A673 (cell line): Measurements from ENCODE around the gene CD69. TPM values are rescaled to one million over a fixed set of nuclear protein-coding genes. Genes with fewer than 3 reads are reported as not detected.
A peak's percentile ranks its signal among the peaks of the same experiment; 100 is the strongest.
"Not testable (repeated sequence)": the region's sequence is repeated elsewhere in the genome, so short reads cannot be mapped to it uniquely, and the experiment has no call there.

ENCODE experiments used
- BruUV-seq: library from RNA; stranded (reverse); fragments of 400-500 nt; replicated peaks from 2 replicates; lab custom pipeline; 2021; lab: Mats Ljungman, UMichigan
- CTCF ChIA-PET: fragments of 300-600 bp; sonication (Branson Sonifier 250); formaldehyde crosslinking; loops from one replicate; lab custom pipeline; 2022; ENCODE audit warnings: antibody characterized with exemption; lab: Charles Lee
- POLR2A ChIA-PET: fragments of 300-600 bp; sonication (Branson Sonifier 250); formaldehyde crosslinking; loops from one replicate; lab custom pipeline; 2022; ENCODE audit warnings: antibody characterized with exemption; ENCODE audit not compliant: low non-redundant PET; lab: Charles Lee
- DNase-seq: peaks from one replicate; pipeline ENCODE4 v3.0.0-alpha.2; 2015; ENCODE audit warnings: low spot score
- H3K27ac ChIP-seq: fragments of 200-600 bp; sonication (generic); 2 replicates; pipeline ENCODE4 v1.5.1; 2016; ENCODE audit warnings: mixed run types, low read depth, mild to moderate bottlenecking, mixed read lengths, antibody characterized with exemption, low read length; ENCODE audit not compliant: poor library complexity, severe bottlenecking
- H3K27me3 ChIP-seq: fragments of 200-600 bp; sonication (generic); replicated peaks from 2 replicates; pipeline ENCODE4 v1.6.1; 2017; ENCODE audit warnings: mixed run types, low read depth, mild to moderate bottlenecking, mixed read lengths, antibody characterized with exemption, low read length; ENCODE audit not compliant: insufficient read depth, poor library complexity
- H3K36me3 ChIP-seq: fragments of 200-600 bp; sonication (generic); 2 replicates; pipeline ENCODE4 v1.6.1; 2016; ENCODE audit warnings: mixed run types, mild to moderate bottlenecking, mixed read lengths, antibody characterized with exemption, low read length; ENCODE audit not compliant: insufficient read depth, poor library complexity, severe bottlenecking
- H3K4me1 ChIP-seq: fragments of 200-600 bp; sonication (generic); 2 replicates; pipeline ENCODE4 v1.6.1; 2017; ENCODE audit warnings: mixed run types, mild to moderate bottlenecking, mixed read lengths, antibody characterized with exemption, low read length; ENCODE audit not compliant: insufficient read depth, poor library complexity, severe bottlenecking
- H3K4me3 ChIP-seq: fragments of 200-600 bp; sonication (generic); 2 replicates; pipeline ENCODE4 v1.5.1; 2016; ENCODE audit warnings: low read depth, mixed run types, mild to moderate bottlenecking, mixed read lengths, low read length; ENCODE audit not compliant: poor library complexity, severe bottlenecking
- H3K9me3 ChIP-seq: fragments of 200-600 bp; sonication (generic); 2 replicates; pipeline ENCODE4 v1.6.1; 2016; ENCODE audit warnings: mixed run types, low read depth, mild to moderate bottlenecking, mixed read lengths, antibody characterized with exemption, low read length; ENCODE audit not compliant: poor library complexity, severe bottlenecking
- EZH2 ChIP-seq: fragments of 200-600 bp; sonication (generic); IDR thresholded peaks from 2 replicates; pipeline ENCODE4 v1.6.1; 2017; ENCODE audit warnings: borderline replicate concordance, low read depth, mild to moderate bottlenecking, mixed read lengths, antibody characterized with exemption, low read length; ENCODE audit not compliant: poor library complexity, severe bottlenecking
- intact Hi-C: fragments of 100-400 bp; cut with micrococcal nuclease; formaldehyde crosslinking; loops from one replicate; pipeline ENCODE4 v1.10.0; 2022; ENCODE audit not compliant: unreplicated experiment
- total RNA-seq: library from RNA; stranded (reverse); gene quantifications from 2 replicates; pipeline ENCODE4 v1.2.3, GENCODE V29; 2021
- TF ChIP-seq, protein P1 (sequence below): fragments of 300-800, 200-600 bp; sonication (generic); conservative IDR thresholded peaks from 2 replicates; pipeline ENCODE4 v1.5.1; 2017; ENCODE audit warnings: low read depth, mild to moderate bottlenecking, antibody characterized with exemption, low read length, moderate library complexity, mixed read lengths

The CD69 gene
- total RNA-seq, 1 experiment from 2014 or later, result not detected

DNA sequence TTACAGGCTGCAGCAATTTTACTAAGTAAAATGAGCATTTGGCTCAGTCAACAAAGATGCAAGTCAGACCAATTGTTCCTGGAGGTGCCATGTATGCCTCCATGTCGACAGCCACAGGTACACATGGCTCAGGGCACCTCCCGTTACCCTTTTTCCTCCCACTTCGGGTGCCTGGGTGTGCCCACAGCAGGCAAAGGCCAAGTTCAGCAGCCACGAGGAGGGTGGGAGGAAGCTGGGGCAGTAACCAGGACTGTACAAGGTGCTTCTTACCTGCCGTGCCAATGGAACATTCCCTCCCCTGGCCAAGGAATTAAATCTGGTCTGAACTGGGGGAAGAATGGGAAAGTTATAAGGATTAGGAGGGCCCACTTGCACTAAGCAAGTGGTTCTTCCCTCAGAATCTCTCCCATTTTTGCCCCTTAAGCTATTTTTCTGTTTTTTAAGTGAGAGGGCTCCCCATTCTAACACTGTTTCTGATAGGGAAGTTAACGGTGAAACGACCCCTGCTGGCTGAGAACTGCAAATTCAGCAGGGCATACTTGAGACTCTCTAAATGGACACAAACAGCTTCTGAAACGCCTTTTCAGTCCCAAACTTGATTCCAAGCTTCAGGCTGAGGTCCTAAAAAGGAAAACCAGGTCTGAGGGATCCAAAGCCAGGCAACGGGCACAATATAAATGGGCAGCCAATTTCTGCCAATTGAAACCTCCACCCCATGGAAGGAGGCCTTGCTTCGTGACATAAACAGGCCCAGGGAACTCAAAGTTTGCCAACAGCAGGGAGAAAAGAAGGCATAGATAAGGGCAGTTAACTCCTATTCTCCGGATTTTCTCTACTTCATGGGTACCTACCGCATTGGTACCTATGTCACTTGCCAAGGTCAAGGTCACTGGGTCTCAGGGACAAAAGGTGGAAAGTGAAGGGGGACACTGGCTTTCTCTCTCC, 52.6 kb downstream of the CD69 start:
- Histone ChIP-seq H3K4me3 (no peak overlapping the region), H3K36me3 (no peaks in the 10 kb centered on the region), H3K27me3 (no peaks in the 10 kb centered on the region), H3K9me3 (no peaks in the 10 kb centered on the region), H3K27ac (no peak overlapping the region), H3K4me1 (no peaks in the 10 kb centered on the region)
- POLR2A ChIA-PET, result no interaction called here
- DNase-seq, result peak; percentile 66
- BruUV-seq, result no TSS peak
- intact Hi-C loops, result loop anchor here (1.0 kb wide), 2 partner anchors 74 to 377 kb away; no protein-coding TSS in a partner anchor
- CTCF ChIA-PET, result interaction anchor here (0.5 to 1.1 kb wide), 6 partner anchors 9 to 377 kb away, joined by 3 to 8 read pairs (median 4); no protein-coding TSS in a partner anchor
- TF ChIP-seq EZH2, result no peak
- TF ChIP-seq, protein P1, sequence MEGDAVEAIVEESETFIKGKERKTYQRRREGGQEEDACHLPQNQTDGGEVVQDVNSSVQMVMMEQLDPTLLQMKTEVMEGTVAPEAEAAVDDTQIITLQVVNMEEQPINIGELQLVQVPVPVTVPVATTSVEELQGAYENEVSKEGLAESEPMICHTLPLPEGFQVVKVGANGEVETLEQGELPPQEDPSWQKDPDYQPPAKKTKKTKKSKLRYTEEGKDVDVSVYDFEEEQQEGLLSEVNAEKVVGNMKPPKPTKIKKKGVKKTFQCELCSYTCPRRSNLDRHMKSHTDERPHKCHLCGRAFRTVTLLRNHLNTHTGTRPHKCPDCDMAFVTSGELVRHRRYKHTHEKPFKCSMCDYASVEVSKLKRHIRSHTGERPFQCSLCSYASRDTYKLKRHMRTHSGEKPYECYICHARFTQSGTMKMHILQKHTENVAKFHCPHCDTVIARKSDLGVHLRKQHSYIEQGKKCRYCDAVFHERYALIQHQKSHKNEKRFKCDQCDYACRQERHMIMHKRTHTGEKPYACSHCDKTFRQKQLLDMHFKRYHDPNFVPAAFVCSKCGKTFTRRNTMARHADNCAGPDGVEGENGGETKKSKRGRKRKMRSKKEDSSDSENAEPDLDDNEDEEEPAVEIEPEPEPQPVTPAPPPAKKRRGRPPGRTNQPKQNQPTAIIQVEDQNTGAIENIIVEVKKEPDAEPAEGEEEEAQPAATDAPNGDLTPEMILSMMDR, result peak; percentile 88

DNA sequence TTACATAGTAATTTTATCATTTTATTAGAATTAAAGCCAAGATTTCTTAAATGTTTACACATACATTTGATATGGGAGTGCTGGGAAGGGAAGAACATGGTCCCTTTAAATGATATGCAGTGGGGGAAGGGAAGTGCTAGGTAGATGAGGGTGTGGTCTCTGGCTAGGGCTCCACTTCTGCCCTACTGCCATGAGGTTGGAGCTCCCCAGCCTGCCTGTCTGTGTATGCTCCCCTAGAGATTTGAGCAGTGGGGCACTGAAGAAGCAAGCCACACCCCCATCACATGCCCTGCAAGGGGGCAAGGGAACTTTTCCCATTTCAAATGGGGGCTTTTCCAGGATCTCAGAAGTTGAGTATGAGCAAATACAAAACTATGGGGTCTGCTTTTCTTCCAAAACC, 53.3 kb downstream of the CD69 start:
- H3K27ac ChIP-seq, result no peak overlapping the region
- H3K4me3 ChIP-seq, result no peak overlapping the region
- ChIA-PET POLR2A (no interaction called here), CTCF (no interaction called here)
- H3K9me3 ChIP-seq, result no peaks in the 10 kb centered on the region
- no peaks in the 10 kb centered on the region for H3K36me3 ChIP-seq
- H3K27me3 ChIP-seq, result no peaks in the 10 kb centered on the region
- TF ChIP-seq EZH2, result no peak
- TF ChIP-seq, protein P1, result no peak
- intact Hi-C loops, result no loop called here
- DNase-seq, result no peak
- BruUV-seq, result no TSS peak
- H3K4me1 ChIP-seq, result no peaks in the 10 kb centered on the region

DNA sequence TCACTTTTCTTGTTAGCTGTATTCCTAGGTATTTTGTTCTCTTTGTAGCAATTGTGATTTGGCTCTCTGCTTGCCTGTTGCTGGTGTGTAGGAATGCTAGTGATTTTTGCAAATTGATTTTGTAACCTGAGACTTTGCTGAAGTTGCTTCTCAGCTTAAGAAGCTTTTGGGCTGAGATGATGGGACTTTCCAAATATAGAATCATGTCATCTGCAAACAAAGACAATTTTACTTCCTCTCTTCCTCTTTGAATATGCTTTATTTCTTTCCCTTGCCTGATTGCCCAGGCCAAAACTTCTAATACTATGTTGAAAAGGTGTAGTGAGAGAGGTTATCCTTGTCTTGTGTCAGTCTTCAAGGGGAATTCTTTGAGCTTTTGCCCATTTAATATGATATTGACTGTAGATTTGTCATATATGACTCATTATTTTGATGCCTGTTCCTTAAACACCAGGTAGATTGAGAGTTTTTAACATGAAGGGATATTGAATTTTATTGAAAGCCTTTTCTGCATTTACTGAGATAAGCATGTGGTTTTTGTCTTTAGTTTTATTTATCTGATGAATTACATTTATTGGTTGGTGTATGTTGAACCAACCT, 54.5 kb downstream of the CD69 start:
- H3K9me3 ChIP-seq, result no peaks in the 10 kb centered on the region
- ChIA-PET CTCF (no interaction called here), POLR2A (no interaction called here)
- no peak for DNase-seq
- no TSS peak for BruUV-seq
- no peak overlapping the region for H3K27ac ChIP-seq
- no peak overlapping the region for H3K4me3 ChIP-seq
- intact Hi-C loops, result no loop called here
- no peaks in the 10 kb centered on the region for H3K27me3 ChIP-seq
- TF ChIP-seq, protein P1, result no peak
- no peak for TF ChIP-seq EZH2
- no peaks in the 10 kb centered on the region for H3K36me3 ChIP-seq
- no peaks in the 10 kb centered on the region for H3K4me1 ChIP-seq

DNA sequence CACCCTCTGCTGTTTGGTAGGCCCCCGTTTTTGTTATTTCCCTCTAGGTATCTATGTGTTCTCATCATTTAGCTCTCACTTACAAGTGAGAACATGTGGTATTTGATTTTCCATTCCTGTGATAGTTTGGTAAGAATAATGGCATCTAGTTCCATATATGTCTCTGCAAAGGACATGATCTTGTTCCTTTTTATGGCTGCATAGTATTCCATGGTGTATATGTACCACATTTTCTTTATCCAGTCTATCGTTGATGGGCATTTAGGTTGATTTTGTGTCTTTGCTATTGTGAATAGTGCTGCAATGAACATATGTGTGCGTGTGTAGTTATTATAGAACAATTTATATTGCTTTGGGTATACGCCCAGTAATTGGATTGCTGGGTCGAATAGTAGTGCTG, 56.1 kb downstream of the CD69 start:
- H3K27ac ChIP-seq, H3K9me3 ChIP-seq, H3K4me1 ChIP-seq, DNase-seq, H3K27me3 ChIP-seq, POLR2A ChIA-PET, H3K4me3 ChIP-seq, intact Hi-C loops, CTCF ChIA-PET, BruUV-seq, H3K36me3 ChIP-seq: not testable (repeated sequence)
